Measurements from ENCODE around the gene CFAP53.
A peak's percentile ranks its signal among the peaks of the same experiment; 100 is the strongest.

The CFAP53 gene

GRCh38 chr18:50282521-50283335 lies 16.4 kb upstream of the CFAP53 start:
- no peak for TF ChIP-seq CTCF (IDR thresholded peaks at IDR 0.05; ENCODE audit: low read depth, low read length)
- H3K4me3 ChIP-seq (ENCODE audit: low read depth, low read length): no peak overlapping the region
- in situ Hi-C loops (cut with HindIII; ENCODE audit: low sequenced_read_pairs): no loop called here
- no peak for DNase-seq (ENCODE audit: low read depth, low spot score)

- H3K4me3 ChIP-seq (ENCODE audit: low read depth, low read length): peak overlapping the region; percentile 91
- in situ Hi-C loops (cut with HindIII; ENCODE audit: low sequenced_read_pairs): no loop called here
- TF ChIP-seq CTCF (IDR thresholded peaks at IDR 0.05; ENCODE audit: low read depth, low read length): no peak
- DNase-seq (ENCODE audit: low read depth, low spot score): no peak
These were observed 15.8 kb upstream of the CFAP53 start for GRCh38 chr18:50281972-50282520.

GRCh38 chr18:50281295-50281971 lies 15.1 kb upstream of the CFAP53 start, which contains the start of gene MBD1:
Gene MBD1 (minus strand): TSS chr18:50281523. CDS start chr18:50279992, 1,531 bp downstream.
- TF ChIP-seq CTCF (IDR thresholded peaks at IDR 0.05; ENCODE audit: low read depth, low read length): peak; percentile 14
- peak; percentile 99 for DNase-seq (ENCODE audit: low read depth, low spot score)
- H3K4me3 ChIP-seq (ENCODE audit: low read depth, low read length): peak within 1 kb of the TSS; percentile 91
- in situ Hi-C loops (cut with HindIII; ENCODE audit: low sequenced_read_pairs): no loop called here

GRCh38 chr18:50280707-50281294 lies 14.5 kb upstream of the CFAP53 start:
- no peak for TF ChIP-seq CTCF (IDR thresholded peaks at IDR 0.05; ENCODE audit: low read depth, low read length)
- in situ Hi-C loops (cut with HindIII; ENCODE audit: low sequenced_read_pairs): no loop called here
- no peak for DNase-seq (ENCODE audit: low read depth, low spot score)
- peak overlapping the region; percentile 91 for H3K4me3 ChIP-seq (ENCODE audit: low read depth, low read length)

- in situ Hi-C loops (cut with HindIII; ENCODE audit: low sequenced_read_pairs): no loop called here
- DNase-seq (ENCODE audit: low read depth, low spot score): no peak
- TF ChIP-seq CTCF (IDR thresholded peaks at IDR 0.05; ENCODE audit: low read depth, low read length): no peak
- H3K4me3 ChIP-seq (ENCODE audit: low read depth, low read length): no peak overlapping the region
These were observed 13.5 kb upstream of the CFAP53 start for GRCh38 chr18:50279752-50280151.

- H3K4me3 ChIP-seq (ENCODE audit: low read depth, low read length): no peak overlapping the region
- peak; percentile 67 for DNase-seq (ENCODE audit: low read depth, low spot score)
- in situ Hi-C loops (cut with HindIII; ENCODE audit: low sequenced_read_pairs): no loop called here
- no peak for TF ChIP-seq CTCF (IDR thresholded peaks at IDR 0.05; ENCODE audit: low read depth, low read length)
These were observed 11.6 kb upstream of the CFAP53 start for GRCh38 chr18:50277942-50278341.

Data from astrocyte of the spinal cord (primary cell).